ENCODE data around the gene LYVE1.

Gene LYVE1

GRCh38 chr11:10551290-10551592 is 17.2 kb downstream of the LYVE1 start:
- no peak for TF ChIP-seq CEBPB (IDR thresholded peaks at IDR 0.05)
- no peak for TF ChIP-seq EP300 (IDR thresholded peaks at IDR 0.05; ENCODE audit: borderline replicate concordance)
- no peak for TF ChIP-seq TCF12 (IDR thresholded peaks at IDR 0.05; ENCODE audit: low read depth)
- TF ChIP-seq, protein P1, sequence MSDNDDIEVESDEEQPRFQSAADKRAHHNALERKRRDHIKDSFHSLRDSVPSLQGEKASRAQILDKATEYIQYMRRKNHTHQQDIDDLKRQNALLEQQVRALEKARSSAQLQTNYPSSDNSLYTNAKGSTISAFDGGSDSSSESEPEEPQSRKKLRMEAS (IDR thresholded peaks at IDR 0.05): no peak
- no peak for TF ChIP-seq USF1 (IDR thresholded peaks at IDR 0.05)
- TF ChIP-seq REST (IDR thresholded peaks at IDR 0.05; ENCODE audit: low read depth): no peak
- no peak for TF ChIP-seq TEAD4 (IDR thresholded peaks at IDR 0.05)
- TF ChIP-seq RAD21 (IDR thresholded peaks at IDR 0.05; ENCODE audit: low read depth): no peak
- no peak for TF ChIP-seq NFIC (IDR thresholded peaks at IDR 0.05)
- TF ChIP-seq CREB1 (IDR thresholded peaks at IDR 0.05; ENCODE audit: low read depth): no peak
- no peak for TF ChIP-seq TAF1 (IDR thresholded peaks at IDR 0.05; ENCODE audit: low read depth)
- no peak for TF ChIP-seq FOXM1 (IDR thresholded peaks at IDR 0.05; ENCODE audit: borderline replicate concordance, low read depth)
- TF ChIP-seq EGR1 (IDR thresholded peaks at IDR 0.05): no peak
- no peak for TF ChIP-seq ZBTB7A (IDR thresholded peaks at IDR 0.05; ENCODE audit: low read depth)
- no peak for TF ChIP-seq YY1 (IDR thresholded peaks at IDR 0.05; ENCODE audit: low read depth)

DNA sequence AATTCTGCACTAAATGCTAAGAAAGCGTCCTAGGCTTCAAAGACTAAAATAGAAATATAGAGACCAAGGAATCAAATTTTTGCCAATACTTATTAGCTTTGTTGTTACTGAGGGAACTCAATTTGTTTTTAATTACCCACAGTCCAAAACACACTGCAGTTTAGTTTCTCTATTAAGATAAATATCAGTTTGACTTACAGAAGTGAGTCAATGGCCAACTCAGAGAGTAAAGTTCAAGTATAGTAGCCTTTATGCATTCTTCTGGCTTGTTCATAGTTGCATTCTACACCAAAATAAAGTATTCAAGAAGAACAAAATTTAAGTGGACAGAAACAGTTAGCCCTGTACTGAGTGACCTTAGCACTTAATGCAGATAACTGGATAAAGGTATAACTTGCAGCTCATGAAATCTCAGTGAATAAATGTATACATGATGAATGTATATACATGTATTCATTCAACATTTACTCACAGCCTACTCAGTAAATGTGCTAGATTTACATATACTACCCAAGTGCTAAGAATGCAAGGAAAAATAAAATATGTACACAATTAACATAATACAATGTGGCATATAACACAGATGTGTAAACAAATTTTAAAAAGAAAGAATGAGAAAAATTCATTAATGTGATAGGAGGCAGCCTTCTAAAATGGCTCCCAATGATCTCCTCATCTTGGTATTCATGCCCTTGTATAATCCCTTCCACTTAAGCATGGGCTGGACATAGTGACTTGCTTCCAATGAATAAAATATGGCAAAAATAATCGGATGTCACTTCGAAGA is 17.8 kb downstream of the LYVE1 start:
- TF ChIP-seq TEAD4 (IDR thresholded peaks at IDR 0.05) (no peak), CREB1 (IDR thresholded peaks at IDR 0.05; ENCODE audit: low read depth) (no peak), ZBTB7A (IDR thresholded peaks at IDR 0.05; ENCODE audit: low read depth) (no peak), REST (IDR thresholded peaks at IDR 0.05; ENCODE audit: low read depth) (no peak), FOXM1 (IDR thresholded peaks at IDR 0.05; ENCODE audit: borderline replicate concordance, low read depth) (no peak), USF1 (IDR thresholded peaks at IDR 0.05) (no peak), NFIC (IDR thresholded peaks at IDR 0.05) (no peak), YY1 (IDR thresholded peaks at IDR 0.05; ENCODE audit: low read depth) (no peak), CEBPB (IDR thresholded peaks at IDR 0.05) (no peak), EGR1 (IDR thresholded peaks at IDR 0.05) (no peak), RAD21 (IDR thresholded peaks at IDR 0.05; ENCODE audit: low read depth) (no peak), EP300 (IDR thresholded peaks at IDR 0.05; ENCODE audit: borderline replicate concordance) (no peak), TCF12 (IDR thresholded peaks at IDR 0.05; ENCODE audit: low read depth) (no peak), TAF1 (IDR thresholded peaks at IDR 0.05; ENCODE audit: low read depth) (no peak)
- TF ChIP-seq, protein P1 (IDR thresholded peaks at IDR 0.05): no peak

GRCh38 chr11:10544491-10545465 is 23.7 kb downstream of the LYVE1 start:
- TF ChIP-seq, protein P1 (IDR thresholded peaks at IDR 0.05): no peak
- no peak for TF ChIP-seq YY1 (IDR thresholded peaks at IDR 0.05; ENCODE audit: low read depth)
- TF ChIP-seq USF1 (IDR thresholded peaks at IDR 0.05): no peak
- no peak for TF ChIP-seq ZBTB7A (IDR thresholded peaks at IDR 0.05; ENCODE audit: low read depth)
- TF ChIP-seq RAD21 (IDR thresholded peaks at IDR 0.05; ENCODE audit: low read depth): no peak
- no peak for TF ChIP-seq EP300 (IDR thresholded peaks at IDR 0.05; ENCODE audit: borderline replicate concordance)
- TF ChIP-seq TCF12 (IDR thresholded peaks at IDR 0.05; ENCODE audit: low read depth): no peak
- no peak for TF ChIP-seq FOXM1 (IDR thresholded peaks at IDR 0.05; ENCODE audit: borderline replicate concordance, low read depth)
- no peak for TF ChIP-seq NFIC (IDR thresholded peaks at IDR 0.05)
- TF ChIP-seq REST (IDR thresholded peaks at IDR 0.05; ENCODE audit: low read depth): no peak
- no peak for TF ChIP-seq CREB1 (IDR thresholded peaks at IDR 0.05; ENCODE audit: low read depth)
- no peak for TF ChIP-seq CEBPB (IDR thresholded peaks at IDR 0.05)
- no peak for TF ChIP-seq EGR1 (IDR thresholded peaks at IDR 0.05)

All from Ishikawa (cell line).